Uterus (tissue), 4 donors: ENCODE data around the gene PRKACG. TPM values are rescaled to one million over a fixed set of nuclear protein-coding genes. Genes with fewer than 3 reads are reported as not detected.
A peak's percentile ranks its signal among the peaks of the same experiment; 100 is the strongest.

Source experiments
- DNase-seq, 2 donors: peaks; one replicate each; pipeline ENCODE4 v3.0.0-alpha.2; 2019 to 2020
- H3K27ac ChIP-seq, 2 donors: fragments of 200-600 bp; sonication (generic); 1 replicate in 1 of 2; 2 replicates in 1 of 2; pipeline ENCODE4 v1.5.1; 2016 to 2018
- H3K27me3 ChIP-seq, 2 donors: fragments of 200-600 bp; sonication (generic); one replicate each; pipeline ENCODE4 v1.5.1; 2018 to 2019; ENCODE audit warnings: control low read depth in 1 of 2
- H3K36me3 ChIP-seq, 2 donors: fragments of 200-600 bp; sonication (generic); one replicate each; pipeline ENCODE4 v1.5.1; 2019; ENCODE audit warnings: control low read depth in 1 of 2
- H3K4me1 ChIP-seq, 2 donors: fragments of 200-600 bp; sonication (generic); one replicate each; pipeline ENCODE4 v1.5.1; 2018 to 2019; ENCODE audit warnings: control low read depth in 1 of 2
- H3K4me3 ChIP-seq, 2 donors: fragments of 200-600 bp; sonication (generic); 1 replicate in 1 of 2; 2 replicates in 1 of 2; pipeline ENCODE4 v1.5.1; 2018 to 2019; ENCODE audit warnings: mild to moderate bottlenecking in 1 of 2
- H3K9me3 ChIP-seq, 2 donors: fragments of 200-600 bp; sonication (generic); one replicate each; pipeline ENCODE4 v1.5.1; 2019; ENCODE audit warnings: control low read depth in 1 of 2
- POLR2A ChIP-seq, 2 donors: fragments of 450-650 bp; IDR thresholded peaks; one replicate each; pipeline ENCODE4 v1.6.1; 2016; ENCODE audit warnings: antibody characterized with exemption in 2 of 2, mild to moderate bottlenecking in 1 of 2, moderate library complexity in 1 of 2
- intact Hi-C: fragments of 100-400 bp; cut with DNase I; formaldehyde crosslinking; loops from one replicate; pipeline ENCODE4 v1.15.1; 2023; ENCODE audit warnings: low total_unique reads
- total RNA-seq, 4 donors: library from RNA; depleted of rRNA in 3 of 4; stranded (reverse); fragments of >200 nt in 3 of 4; gene quantifications; one replicate each; pipeline versions ENCODE4 v1.1.0 to v1.2.4, GENCODE V29; 2014 to 2023
- TF ChIP-seq, protein P1 (sequence below), 4 experiments: fragments of 200-600 bp in 2 of 4; fragments of 450-650 bp in 2 of 4; sonication (generic) in 2 of 4; IDR thresholded peaks; one replicate each; pipeline ENCODE4 v1.5.1; 2016 to 2019; ENCODE audit warnings: antibody characterized with exemption in 4 of 4, mild to moderate bottlenecking in 2 of 4, moderate library complexity in 1 of 4
- donor health status: DM: yes; HTN: yes; CAD: no.

PRKACG gene
- total RNA-seq, 4 donors from 2014 or later: not detected

DNA sequence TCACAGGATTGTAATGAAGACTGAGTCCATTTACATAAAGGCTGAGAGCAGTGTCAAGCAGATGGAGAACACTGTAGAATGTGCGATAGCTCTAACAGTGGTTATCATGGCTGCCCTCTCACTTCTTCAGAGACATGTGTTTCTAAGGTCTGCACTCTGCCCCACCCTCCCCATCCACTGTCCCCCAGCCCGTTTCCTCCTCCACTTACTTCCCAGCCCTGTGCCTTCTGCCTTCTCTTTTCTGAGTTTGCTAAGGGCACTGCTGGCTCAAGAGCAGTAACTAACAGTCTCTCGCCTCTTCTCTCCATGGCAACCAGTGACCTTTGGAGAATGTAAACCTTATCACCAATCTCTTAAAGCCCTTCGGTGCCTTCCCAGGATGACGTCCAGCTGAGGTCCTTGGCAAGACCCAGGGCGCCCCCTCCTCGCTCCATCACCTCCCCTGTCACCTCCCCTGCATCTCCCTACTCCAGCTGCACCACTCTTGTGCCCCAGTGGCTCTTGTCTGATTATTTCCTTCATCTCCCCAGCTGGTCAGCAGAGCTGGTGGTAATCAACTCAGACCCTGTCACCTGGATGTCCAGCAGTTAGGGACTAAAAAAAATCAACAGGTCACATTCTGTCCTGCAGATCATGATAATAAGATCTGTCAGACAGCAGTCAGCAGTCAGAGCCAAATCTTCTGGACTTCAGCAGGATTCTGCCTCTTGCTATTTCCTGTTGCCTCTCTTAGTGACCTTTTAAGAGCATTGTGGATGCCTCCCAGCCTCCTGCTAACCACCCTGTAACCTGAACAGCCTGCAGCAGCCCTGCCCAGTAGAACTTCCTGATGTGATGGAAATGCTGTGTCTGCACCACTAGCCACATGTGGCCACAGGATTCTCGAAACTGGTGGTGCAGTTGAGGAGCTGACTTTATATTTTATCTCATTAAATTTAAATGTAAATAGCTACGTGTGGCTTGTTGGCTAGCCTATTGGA is 30.6 kb upstream of the PRKACG start:
- no peaks in the 10 kb centered on the region for H3K27me3 ChIP-seq
- no peaks in the 10 kb centered on the region for H3K36me3 ChIP-seq
- TF ChIP-seq POLR2A (IDR thresholded peaks at IDR 0.05): no peak
- TF ChIP-seq, protein P1, sequence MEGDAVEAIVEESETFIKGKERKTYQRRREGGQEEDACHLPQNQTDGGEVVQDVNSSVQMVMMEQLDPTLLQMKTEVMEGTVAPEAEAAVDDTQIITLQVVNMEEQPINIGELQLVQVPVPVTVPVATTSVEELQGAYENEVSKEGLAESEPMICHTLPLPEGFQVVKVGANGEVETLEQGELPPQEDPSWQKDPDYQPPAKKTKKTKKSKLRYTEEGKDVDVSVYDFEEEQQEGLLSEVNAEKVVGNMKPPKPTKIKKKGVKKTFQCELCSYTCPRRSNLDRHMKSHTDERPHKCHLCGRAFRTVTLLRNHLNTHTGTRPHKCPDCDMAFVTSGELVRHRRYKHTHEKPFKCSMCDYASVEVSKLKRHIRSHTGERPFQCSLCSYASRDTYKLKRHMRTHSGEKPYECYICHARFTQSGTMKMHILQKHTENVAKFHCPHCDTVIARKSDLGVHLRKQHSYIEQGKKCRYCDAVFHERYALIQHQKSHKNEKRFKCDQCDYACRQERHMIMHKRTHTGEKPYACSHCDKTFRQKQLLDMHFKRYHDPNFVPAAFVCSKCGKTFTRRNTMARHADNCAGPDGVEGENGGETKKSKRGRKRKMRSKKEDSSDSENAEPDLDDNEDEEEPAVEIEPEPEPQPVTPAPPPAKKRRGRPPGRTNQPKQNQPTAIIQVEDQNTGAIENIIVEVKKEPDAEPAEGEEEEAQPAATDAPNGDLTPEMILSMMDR (IDR thresholded peaks at IDR 0.05): no peak
- H3K4me3 ChIP-seq: no peak overlapping the region
- H3K4me1 ChIP-seq: no peaks in the 10 kb centered on the region
- intact Hi-C loops: no loop called here
- no peak overlapping the region for H3K27ac ChIP-seq
- no peak for DNase-seq
- H3K9me3 ChIP-seq: no peaks in the 10 kb centered on the region

DNA sequence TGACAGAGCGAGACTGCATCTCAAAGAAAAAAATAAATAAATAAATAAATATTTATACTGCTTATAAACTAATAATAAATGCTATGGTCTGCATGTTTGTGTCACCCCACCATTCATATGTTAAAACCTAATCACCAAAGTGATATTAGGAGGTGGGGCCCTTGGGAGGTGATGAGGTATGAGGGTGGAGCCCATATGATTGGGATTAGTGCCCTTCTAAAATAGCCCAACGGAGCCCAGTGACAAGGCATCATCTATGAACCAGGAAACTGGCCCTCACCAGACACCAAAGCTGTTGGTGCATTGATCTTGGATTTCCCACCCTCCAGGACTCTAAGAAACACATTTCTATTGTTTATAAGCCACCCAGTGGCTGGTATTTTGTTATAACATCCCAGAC is 26.7 kb upstream of the PRKACG start:
- intact Hi-C loops: no loop called here
- H3K27me3 ChIP-seq: no peaks in the 10 kb centered on the region

DNA sequence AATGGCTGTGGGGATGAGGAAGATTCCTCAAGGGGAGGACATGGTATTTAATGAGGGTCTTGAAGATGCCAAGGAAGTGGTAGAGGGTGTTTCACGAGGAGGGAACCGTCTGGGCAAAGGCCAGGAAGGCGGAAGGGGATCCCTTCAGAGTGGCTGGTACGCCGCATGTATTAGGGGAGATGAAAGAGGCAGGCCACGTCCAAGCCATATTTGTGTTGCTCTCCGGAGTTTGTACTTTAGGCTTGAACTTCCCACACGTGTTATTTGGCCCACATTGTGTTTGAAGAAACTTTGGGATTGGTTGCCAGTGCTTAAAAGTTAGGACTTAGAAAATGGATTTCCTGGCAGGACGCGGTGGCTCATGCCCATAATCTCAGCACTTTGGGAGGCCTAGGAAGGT is 22.9 kb upstream of the PRKACG start:
- no peak for DNase-seq
- no peaks in the 10 kb centered on the region for H3K36me3 ChIP-seq
- intact Hi-C loops: no loop called here
- TF ChIP-seq, protein P1 (IDR thresholded peaks at IDR 0.05): no peak
- TF ChIP-seq POLR2A (IDR thresholded peaks at IDR 0.05): no peak
- H3K27ac ChIP-seq: peak overlapping the region; percentile 82 to 88
- peak overlapping the region in 1 of 2 donors; percentile 76 for H3K4me3 ChIP-seq
- no peaks in the 10 kb centered on the region for H3K9me3 ChIP-seq
- H3K4me1 ChIP-seq: no peaks in the 10 kb centered on the region
- no peaks in the 10 kb centered on the region for H3K27me3 ChIP-seq

More for the DNA sequence above, 26.7 kb upstream of the PRKACG start:
- Histone ChIP-seq H3K4me3 (no peak overlapping the region), H3K4me1 (no peaks in the 10 kb centered on the region), H3K9me3 (no peaks in the 10 kb centered on the region), H3K36me3 (no peaks in the 10 kb centered on the region), H3K27ac (no peak overlapping the region)
- no peak for TF ChIP-seq POLR2A (IDR thresholded peaks at IDR 0.05)
- TF ChIP-seq, protein P1 (IDR thresholded peaks at IDR 0.05): no peak
- DNase-seq: no peak

DNA sequence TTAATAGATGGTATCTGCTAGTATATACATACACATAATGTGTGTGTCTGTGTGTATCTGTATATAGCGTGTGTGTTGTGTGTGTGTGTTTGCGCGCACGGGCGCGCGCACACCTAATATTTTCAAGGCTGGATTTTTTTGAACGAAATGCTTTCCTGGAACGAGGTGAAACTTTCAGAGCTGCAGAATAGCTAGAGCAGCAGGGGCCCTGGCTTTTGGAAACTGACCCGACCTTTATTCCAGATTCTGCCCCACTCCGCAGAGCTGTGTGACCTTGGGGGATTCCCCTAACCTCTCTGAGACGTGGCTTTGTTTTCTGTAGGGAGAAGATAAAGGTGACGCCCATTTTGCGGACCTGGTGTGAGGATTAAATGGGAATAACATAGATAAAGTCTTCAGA is 22.4 kb upstream of the PRKACG start:
- H3K27ac ChIP-seq: peak overlapping the region; percentile 82 to 88
- TF ChIP-seq POLR2A (IDR thresholded peaks at IDR 0.05): no peak
- TF ChIP-seq, protein P1 (IDR thresholded peaks at IDR 0.05): no peak
- no peaks in the 10 kb centered on the region for H3K27me3 ChIP-seq
- no peaks in the 10 kb centered on the region for H3K4me1 ChIP-seq
- H3K9me3 ChIP-seq: no peaks in the 10 kb centered on the region
- DNase-seq: no peak
- H3K4me3 ChIP-seq: peak overlapping the region; percentile 47 to 76
- intact Hi-C loops: no loop called here
- no peaks in the 10 kb centered on the region for H3K36me3 ChIP-seq
